Brain microvascular endothelial cell (primary cell): ENCODE data around the gene ACACB.

ENCODE experiments used
- DNase-seq: peaks from one replicate; pipeline ENCODE4 v3.0.0-alpha.2; 2020
- H3K27ac ChIP-seq: fragments of 250-450 bp; sonication (Bioruptor Pico); 2 replicates; pipeline ENCODE4 v1.5.1; 2020; ENCODE audit warnings: mild to moderate bottlenecking, moderate library complexity
- H3K27me3 ChIP-seq: fragments of 250-450 bp; sonication (Bioruptor Pico); replicated peaks from 2 replicates; pipeline ENCODE4 v1.5.1; 2020; ENCODE audit warnings: mild to moderate bottlenecking
- H3K36me3 ChIP-seq: fragments of 250-450 bp; sonication (Bioruptor Pico); replicated peaks from 2 replicates; pipeline ENCODE4 v1.5.1; 2020; ENCODE audit warnings: mild to moderate bottlenecking
- H3K4me3 ChIP-seq: 2 replicates; pipeline ENCODE4 v1.5.1; 2011; ENCODE audit warnings: low read depth, mild to moderate bottlenecking, control low read depth, low read length, moderate library complexity
- CTCF ChIP-seq: IDR thresholded peaks from 2 replicates; pipeline ENCODE4 v1.5.1; 2011; ENCODE audit warnings: low read depth, mild to moderate bottlenecking, moderate library complexity, low read length, control low read depth, inconsistent platforms; ENCODE audit errors: missing control alignments
- in situ Hi-C: cut with HindIII; loops from 2 replicates; pipeline ENCODE4 v1.10.0; 2017; ENCODE audit warnings: low sequenced_read_pairs, low pct_ligation_motif_present

ACACB gene

GRCh38 chr12:109267361-109267760 lies 151.0 kb downstream of the ACACB start:
- Histone ChIP-seq H3K27me3 (no peaks in the 10 kb centered on the region), H3K27ac (no peak overlapping the region), H3K4me3 (no peak overlapping the region), H3K36me3 (no peaks in the 10 kb centered on the region)
- no peak for DNase-seq
- no peak for TF ChIP-seq CTCF
- in situ Hi-C loops: no loop called here

DNA sequence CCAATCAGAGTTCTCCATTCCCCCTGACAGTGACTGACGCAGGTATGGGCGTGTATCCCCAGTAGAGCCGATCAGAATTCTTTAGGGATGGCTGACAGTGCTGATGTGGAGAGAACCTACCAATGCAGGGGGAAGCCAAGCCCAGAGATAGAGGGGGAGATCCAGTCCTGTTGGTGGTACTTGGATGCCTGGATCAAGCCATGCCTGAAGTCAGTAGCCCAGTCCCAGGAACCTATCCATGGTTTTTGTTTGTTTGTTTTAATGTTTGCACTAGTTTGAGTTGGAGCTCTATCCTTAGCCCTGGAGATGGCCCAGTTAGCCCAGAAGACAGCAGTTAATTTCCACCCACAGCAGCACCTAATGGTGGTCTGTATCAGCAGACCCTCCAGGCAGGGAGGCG lies 152.5 kb downstream of the ACACB start:
- in situ Hi-C loops: no loop called here
- Histone ChIP-seq H3K27ac (no peak overlapping the region), H3K4me3 (no peak overlapping the region), H3K27me3 (no peaks in the 10 kb centered on the region), H3K36me3 (no peaks in the 10 kb centered on the region)
- no peak for DNase-seq
- TF ChIP-seq CTCF: no peak

DNA sequence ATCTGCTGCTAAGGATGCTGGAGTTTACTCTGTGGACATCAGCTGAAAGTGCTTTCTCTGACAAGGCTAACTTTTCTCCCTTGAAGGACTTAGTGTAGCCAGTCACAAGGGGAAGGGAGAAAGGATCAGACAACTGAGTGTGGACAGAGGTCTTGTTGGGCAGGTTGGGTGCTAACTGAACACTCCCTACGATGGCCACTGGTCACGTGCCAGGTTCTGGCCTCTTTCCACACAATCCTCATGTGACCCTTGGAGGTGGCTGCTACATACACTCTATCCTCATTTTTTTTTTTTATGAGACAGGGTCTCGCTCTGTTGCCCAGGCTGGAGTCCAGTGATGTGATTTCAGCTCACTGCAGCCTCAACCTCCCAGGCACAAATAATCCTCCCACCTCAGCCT lies 153.0 kb downstream of the ACACB start:
- H3K27me3 ChIP-seq: no peaks in the 10 kb centered on the region
- H3K4me3 ChIP-seq: no peak overlapping the region
- no peaks in the 10 kb centered on the region for H3K36me3 ChIP-seq
- in situ Hi-C loops: no loop called here
- no peak overlapping the region for H3K27ac ChIP-seq
- no peak for TF ChIP-seq CTCF
- DNase-seq: no peak

- DNase-seq: no peak
- in situ Hi-C loops: no loop called here
- no peaks in the 10 kb centered on the region for H3K27me3 ChIP-seq
- H3K27ac ChIP-seq: no peak overlapping the region
- no peak for TF ChIP-seq CTCF
- no peaks in the 10 kb centered on the region for H3K36me3 ChIP-seq
- no peak overlapping the region for H3K4me3 ChIP-seq
Observed at GRCh38 chr12:109270494-109270893, 154.1 kb downstream of the ACACB start.

DNA sequence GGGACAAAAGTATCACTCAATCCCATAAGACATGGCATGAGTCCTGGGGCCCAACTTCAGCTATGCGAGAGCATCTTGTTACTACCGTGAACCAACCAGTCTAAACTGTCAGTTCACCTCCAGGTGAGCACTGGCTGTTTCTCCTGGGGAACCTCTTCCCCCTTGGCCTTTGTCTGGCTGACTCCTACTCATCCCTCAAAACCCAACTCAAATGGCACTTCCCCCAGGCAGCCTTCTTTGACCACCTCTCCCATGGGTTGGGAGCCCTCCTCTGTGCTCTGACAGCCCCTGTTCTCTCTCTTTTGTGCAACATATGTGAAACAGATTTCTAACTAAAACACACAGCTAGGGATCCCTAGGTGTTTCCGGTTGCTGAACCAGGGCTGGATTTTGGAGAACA lies 155.0 kb downstream of the ACACB start:
- TF ChIP-seq CTCF: no peak
- H3K36me3 ChIP-seq: no peaks in the 10 kb centered on the region
- no peak for DNase-seq
- no peak overlapping the region for H3K27ac ChIP-seq
- in situ Hi-C loops: no loop called here
- H3K27me3 ChIP-seq: no peaks in the 10 kb centered on the region
- no peak overlapping the region for H3K4me3 ChIP-seq

DNA sequence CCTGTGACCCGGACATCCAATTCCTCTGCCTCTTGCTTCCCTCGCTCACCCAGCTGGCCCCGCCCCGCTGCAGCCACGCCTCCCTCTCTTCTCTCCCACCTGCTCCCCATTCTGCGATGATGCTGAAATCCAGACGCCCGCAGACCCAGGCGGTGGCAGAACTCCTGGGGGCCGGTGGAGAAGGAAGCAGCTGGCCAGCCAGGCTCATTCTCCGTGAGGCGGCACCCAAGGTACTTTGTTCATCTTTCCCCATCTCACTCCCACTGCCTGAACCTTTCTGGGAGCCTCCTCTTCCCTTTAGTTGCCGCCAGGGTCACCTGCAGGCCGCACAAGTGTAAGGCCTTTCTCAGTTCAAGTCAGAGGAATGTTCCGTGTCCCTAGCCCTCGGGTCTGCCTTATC lies 157.0 kb downstream of the ACACB start:
- in situ Hi-C loops: no loop called here
- TF ChIP-seq CTCF: no peak

More for the DNA sequence above, 157.0 kb downstream of the ACACB start:
- Histone ChIP-seq H3K27me3 (no peaks in the 10 kb centered on the region), H3K36me3 (no peaks in the 10 kb centered on the region), H3K27ac (no peak overlapping the region), H3K4me3 (no peak overlapping the region)
- DNase-seq: no peak
